Activated B cell treated with CpG ODN at 0.5 μM for 24 hours (primary cell): Measurements from ENCODE around the gene CHSY3. TPM values are rescaled to one million over a fixed set of nuclear protein-coding genes. Genes with fewer than 3 reads are reported as not detected.

Source experiments
- ATAC-seq: fragments of 200-7000 bp; cut with Tn5 transposase; one replicate; pipeline ENCODE4 v1.10.0; 2021; ENCODE audit warnings: low read depth, mild to moderate bottlenecking, moderate library complexity
- CTCF ChIA-PET: fragments of 350-600 bp; sonication (Branson Sonifier 250); formaldehyde crosslinking; loops from one replicate; lab custom pipeline; 2021; ENCODE audit warnings: antibody characterized with exemption; lab: Charles Lee
- POLR2A ChIA-PET: fragments of 350-600 bp; sonication (Branson Sonifier 250); formaldehyde crosslinking; loops from one replicate; lab custom pipeline; 2021; ENCODE audit warnings: antibody characterized with exemption; lab: Charles Lee
- DNase-seq: peaks from one replicate; pipeline ENCODE4 v3.0.0; 2022
- H3K27ac Mint-ChIP-seq: one replicate; pipeline ENCODE4 v1.8.0; 2020; ENCODE audit warnings: mixed read lengths
- H3K27me3 Mint-ChIP-seq: one replicate; pipeline ENCODE4 v1.8.0; 2021; ENCODE audit warnings: mixed read lengths
- H3K36me3 Mint-ChIP-seq: one replicate; pipeline ENCODE4 v1.8.0; 2021; ENCODE audit warnings: low read depth, mixed read lengths
- H3K4me1 Mint-ChIP-seq: one replicate; pipeline ENCODE4 v1.8.0; 2021; ENCODE audit warnings: mixed read lengths
- H3K4me3 Mint-ChIP-seq: one replicate; pipeline ENCODE4 v1.8.0; 2020; ENCODE audit warnings: mild to moderate bottlenecking, mixed read lengths
- H3K9me3 Mint-ChIP-seq: one replicate; pipeline ENCODE4 v1.8.0; 2020; ENCODE audit warnings: mixed read lengths
- intact Hi-C: fragments of 100-400 bp; cut with micrococcal nuclease; formaldehyde crosslinking; loops from one replicate; pipeline ENCODE4 v1.15.1; 2024
- total RNA-seq: library from RNA; stranded (reverse); gene quantifications from 2 replicates; pipeline ENCODE4 v1.2.3, GENCODE V29; 2022
- TF ChIP-seq, protein P1 (sequence below): fragments of 200-600 bp; IDR thresholded peaks from one replicate; pipeline ENCODE4 v1.8.0; 2022; ENCODE audit warnings: antibody characterized with exemption, mild to moderate bottlenecking

The CHSY3 gene
- total RNA-seq, 1 donor from 2014 or later = not detected

DNA sequence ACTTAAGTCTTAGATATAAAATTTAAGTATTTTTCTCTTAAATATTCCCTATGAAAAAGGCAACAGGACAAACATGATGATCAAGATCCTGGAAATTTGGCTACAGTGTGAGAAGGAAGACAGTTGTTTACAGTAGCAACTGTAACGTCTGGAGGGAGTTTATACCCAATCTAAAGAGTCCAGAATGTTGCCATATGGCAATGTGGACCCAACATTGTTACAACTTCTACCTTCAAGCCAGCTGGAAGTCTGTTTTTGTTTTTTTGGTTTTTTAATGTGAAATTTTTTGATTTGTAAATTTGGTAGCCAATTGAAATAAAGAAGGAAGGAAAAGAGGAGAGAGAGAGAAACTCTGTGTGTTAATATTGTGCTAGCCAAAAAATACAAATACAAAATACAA lies 233.4 kb downstream of the CHSY3 start:
- TF ChIP-seq, protein P1, sequence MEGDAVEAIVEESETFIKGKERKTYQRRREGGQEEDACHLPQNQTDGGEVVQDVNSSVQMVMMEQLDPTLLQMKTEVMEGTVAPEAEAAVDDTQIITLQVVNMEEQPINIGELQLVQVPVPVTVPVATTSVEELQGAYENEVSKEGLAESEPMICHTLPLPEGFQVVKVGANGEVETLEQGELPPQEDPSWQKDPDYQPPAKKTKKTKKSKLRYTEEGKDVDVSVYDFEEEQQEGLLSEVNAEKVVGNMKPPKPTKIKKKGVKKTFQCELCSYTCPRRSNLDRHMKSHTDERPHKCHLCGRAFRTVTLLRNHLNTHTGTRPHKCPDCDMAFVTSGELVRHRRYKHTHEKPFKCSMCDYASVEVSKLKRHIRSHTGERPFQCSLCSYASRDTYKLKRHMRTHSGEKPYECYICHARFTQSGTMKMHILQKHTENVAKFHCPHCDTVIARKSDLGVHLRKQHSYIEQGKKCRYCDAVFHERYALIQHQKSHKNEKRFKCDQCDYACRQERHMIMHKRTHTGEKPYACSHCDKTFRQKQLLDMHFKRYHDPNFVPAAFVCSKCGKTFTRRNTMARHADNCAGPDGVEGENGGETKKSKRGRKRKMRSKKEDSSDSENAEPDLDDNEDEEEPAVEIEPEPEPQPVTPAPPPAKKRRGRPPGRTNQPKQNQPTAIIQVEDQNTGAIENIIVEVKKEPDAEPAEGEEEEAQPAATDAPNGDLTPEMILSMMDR = no peak
- DNase-seq (no peak), ATAC-seq (no peak)
- POLR2A ChIA-PET = no interaction called here
- no peak overlapping the region for H3K4me3 Mint-ChIP-seq
- H3K4me1 Mint-ChIP-seq = no peaks in the 10 kb centered on the region
- no peaks in the 10 kb centered on the region for H3K36me3 Mint-ChIP-seq
- no peaks in the 10 kb centered on the region for H3K27me3 Mint-ChIP-seq
- intact Hi-C loops = no loop called here
- no peak overlapping the region for H3K27ac Mint-ChIP-seq
- no peaks in the 10 kb centered on the region for H3K9me3 Mint-ChIP-seq
- CTCF ChIA-PET = no interaction called here

DNA sequence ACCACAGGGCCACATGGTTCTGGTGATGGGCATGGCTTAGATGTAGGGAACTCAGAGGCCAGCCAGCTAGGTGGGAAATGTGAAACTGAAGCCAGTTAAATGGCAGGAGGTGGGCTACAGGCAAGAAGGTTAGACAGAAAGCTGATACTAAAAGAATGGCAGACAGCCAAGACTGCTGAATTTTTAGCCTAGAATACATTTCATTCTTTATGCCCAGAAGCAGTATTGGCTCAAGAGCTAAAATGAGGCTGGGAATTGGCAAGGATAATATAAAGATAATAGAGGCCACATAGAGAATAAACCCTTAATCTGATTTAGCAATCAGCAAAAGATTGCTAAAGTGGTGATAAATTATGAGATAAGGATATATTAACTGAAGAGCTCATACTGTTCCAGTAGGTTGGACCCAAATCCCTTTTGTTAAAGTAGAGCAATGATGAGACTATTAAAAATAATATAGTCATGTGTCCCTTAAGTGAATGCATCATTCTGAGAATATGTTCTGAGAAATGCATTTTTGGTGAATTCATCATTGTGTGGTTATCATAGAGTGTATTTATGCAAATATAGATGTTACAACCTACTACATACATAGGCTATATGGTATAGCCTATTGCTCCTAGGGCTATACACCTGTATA lies 234.3 kb downstream of the CHSY3 start:
- no peak overlapping the region for H3K27ac Mint-ChIP-seq
- ATAC-seq (no peak), DNase-seq (no peak)
- ChIA-PET CTCF (no interaction called here), POLR2A (no interaction called here)
- TF ChIP-seq, protein P1 = no peak
- intact Hi-C loops = no loop called here
- no peaks in the 10 kb centered on the region for H3K9me3 Mint-ChIP-seq
- H3K4me1 Mint-ChIP-seq = no peaks in the 10 kb centered on the region
- no peak overlapping the region for H3K4me3 Mint-ChIP-seq
- H3K36me3 Mint-ChIP-seq = no peaks in the 10 kb centered on the region
- H3K27me3 Mint-ChIP-seq = no peaks in the 10 kb centered on the region

DNA sequence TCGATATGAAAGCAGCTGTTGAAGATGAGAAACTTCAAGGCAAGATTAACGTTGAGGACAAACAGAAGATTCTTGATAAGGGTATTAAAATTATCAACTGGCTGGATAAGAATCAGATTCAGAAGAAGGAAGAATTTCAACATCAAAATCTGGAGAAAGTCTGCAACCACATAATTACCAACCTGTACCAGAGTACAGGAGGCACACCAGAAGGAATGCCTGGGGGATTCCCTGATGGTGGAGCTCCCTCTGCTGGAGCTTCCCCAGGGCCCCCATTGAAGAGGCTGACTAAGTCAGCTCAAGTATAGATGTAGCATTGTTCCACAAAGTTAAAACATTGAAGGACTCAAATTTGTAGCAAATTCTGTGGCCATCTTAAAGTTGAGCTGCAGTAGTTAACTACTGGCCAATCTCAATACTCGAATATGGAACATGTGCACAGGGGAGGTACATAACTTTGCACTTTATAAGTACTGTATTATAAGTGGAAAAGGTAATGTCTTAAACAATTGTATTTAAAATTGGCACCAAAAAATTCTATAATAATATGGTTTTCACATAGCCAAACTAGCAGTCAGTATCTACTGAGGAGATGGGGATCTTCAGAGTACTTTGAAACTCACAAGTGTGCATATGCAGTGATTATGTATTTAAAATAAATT lies 237.5 kb downstream of the CHSY3 start:
- intact Hi-C loops = no loop called here
- H3K4me3 Mint-ChIP-seq = no peak overlapping the region
- H3K9me3 Mint-ChIP-seq = no peaks in the 10 kb centered on the region
- DNase-seq (no peak), ATAC-seq (no peak)
- TF ChIP-seq, protein P1 = no peak
- no peaks in the 10 kb centered on the region for H3K36me3 Mint-ChIP-seq
- H3K27me3 Mint-ChIP-seq = no peaks in the 10 kb centered on the region
- H3K27ac Mint-ChIP-seq = no peak overlapping the region
- ChIA-PET POLR2A (no interaction called here), CTCF (no interaction called here)
- no peaks in the 10 kb centered on the region for H3K4me1 Mint-ChIP-seq

- TF ChIP-seq, protein P1 = no peak
- POLR2A ChIA-PET = no interaction called here
- no peak overlapping the region for H3K4me3 Mint-ChIP-seq
These were observed 247.0 kb downstream of the CHSY3 start for GRCh38 chr5:130151239-130151638.

GRCh38 chr5:130155345-130156011 lies 251.2 kb downstream of the CHSY3 start:
- ATAC-seq (no peak), DNase-seq (no peak)
- Mint-ChIP-seq H3K36me3 (no peaks in the 10 kb centered on the region), H3K4me3 (no peak overlapping the region), H3K27ac (no peak overlapping the region), H3K9me3 (peaks cover 3% of the 10 kb centered on the region), H3K4me1 (no peaks in the 10 kb centered on the region), H3K27me3 (no peaks in the 10 kb centered on the region)
- ChIA-PET POLR2A (no interaction called here), CTCF (no interaction called here)
- intact Hi-C loops = no loop called here
- TF ChIP-seq, protein P1 = no peak

More at GRCh38 chr5:130151239-130151638, 247.0 kb downstream of the CHSY3 start:
- CTCF ChIA-PET = no interaction called here
- H3K9me3 Mint-ChIP-seq = peaks cover 2% of the 10 kb centered on the region
- no peaks in the 10 kb centered on the region for H3K27me3 Mint-ChIP-seq
- H3K4me1 Mint-ChIP-seq = no peaks in the 10 kb centered on the region
- H3K36me3 Mint-ChIP-seq = no peaks in the 10 kb centered on the region
- no peak for ATAC-seq
- no peak for DNase-seq
- intact Hi-C loops = no loop called here
- no peak overlapping the region for H3K27ac Mint-ChIP-seq
